ENCODE data around the gene DNAJC28. TPM values are rescaled to one million over a fixed set of nuclear protein-coding genes. Genes with fewer than 3 reads are reported as not detected.

DNAJC28 gene
- total and polyA plus RNA-seq, 12 donors = 2.2 to 10.1 (median 6.6) TPM

DNA sequence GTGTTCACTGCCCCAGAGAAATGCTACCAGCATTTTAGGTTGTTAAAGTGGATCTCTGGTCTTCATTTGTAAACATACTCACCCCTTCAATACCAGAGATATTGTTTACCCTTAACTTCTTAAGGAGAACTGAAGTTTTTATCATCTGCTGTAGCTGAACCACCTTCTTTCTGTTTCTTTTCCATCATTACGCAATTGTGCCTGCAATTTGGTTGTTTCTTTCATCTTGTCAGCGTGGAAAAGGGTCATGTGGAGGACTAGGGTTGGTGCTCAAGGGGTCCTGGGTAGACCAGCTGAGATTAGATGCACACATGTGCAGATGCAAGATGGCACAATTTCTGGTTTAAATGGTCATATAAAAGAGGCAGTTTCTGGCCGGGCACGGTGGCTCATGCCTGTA lies 27.4 kb upstream of the DNAJC28 start:
- TF ChIP-seq, protein P1, sequence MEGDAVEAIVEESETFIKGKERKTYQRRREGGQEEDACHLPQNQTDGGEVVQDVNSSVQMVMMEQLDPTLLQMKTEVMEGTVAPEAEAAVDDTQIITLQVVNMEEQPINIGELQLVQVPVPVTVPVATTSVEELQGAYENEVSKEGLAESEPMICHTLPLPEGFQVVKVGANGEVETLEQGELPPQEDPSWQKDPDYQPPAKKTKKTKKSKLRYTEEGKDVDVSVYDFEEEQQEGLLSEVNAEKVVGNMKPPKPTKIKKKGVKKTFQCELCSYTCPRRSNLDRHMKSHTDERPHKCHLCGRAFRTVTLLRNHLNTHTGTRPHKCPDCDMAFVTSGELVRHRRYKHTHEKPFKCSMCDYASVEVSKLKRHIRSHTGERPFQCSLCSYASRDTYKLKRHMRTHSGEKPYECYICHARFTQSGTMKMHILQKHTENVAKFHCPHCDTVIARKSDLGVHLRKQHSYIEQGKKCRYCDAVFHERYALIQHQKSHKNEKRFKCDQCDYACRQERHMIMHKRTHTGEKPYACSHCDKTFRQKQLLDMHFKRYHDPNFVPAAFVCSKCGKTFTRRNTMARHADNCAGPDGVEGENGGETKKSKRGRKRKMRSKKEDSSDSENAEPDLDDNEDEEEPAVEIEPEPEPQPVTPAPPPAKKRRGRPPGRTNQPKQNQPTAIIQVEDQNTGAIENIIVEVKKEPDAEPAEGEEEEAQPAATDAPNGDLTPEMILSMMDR (IDR thresholded peaks at IDR 0.05) = no peak
- peaks cover 0 to 98% (median 34%) of the 10 kb centered on the region in 9 donors for H3K36me3 ChIP-seq
- no peak overlapping the region for H3K27ac ChIP-seq
- peaks cover 0 to 12% (median 0%) of the 10 kb centered on the region in 9 donors for H3K4me1 ChIP-seq
- whole genome bisulfite sequencing, 2 donors = 97% methylated on average over 4 of the region's 4 CpGs
- ATAC-seq (no peak), DNase-seq (no peak)
- H3K27me3 ChIP-seq = no peaks in the 10 kb centered on the region
- H3K4me3 ChIP-seq = no peak overlapping the region
- intact Hi-C loops (cut with DNase I) = no loop called here
- H3K9me3 ChIP-seq = no peaks in the 10 kb centered on the region

DNA sequence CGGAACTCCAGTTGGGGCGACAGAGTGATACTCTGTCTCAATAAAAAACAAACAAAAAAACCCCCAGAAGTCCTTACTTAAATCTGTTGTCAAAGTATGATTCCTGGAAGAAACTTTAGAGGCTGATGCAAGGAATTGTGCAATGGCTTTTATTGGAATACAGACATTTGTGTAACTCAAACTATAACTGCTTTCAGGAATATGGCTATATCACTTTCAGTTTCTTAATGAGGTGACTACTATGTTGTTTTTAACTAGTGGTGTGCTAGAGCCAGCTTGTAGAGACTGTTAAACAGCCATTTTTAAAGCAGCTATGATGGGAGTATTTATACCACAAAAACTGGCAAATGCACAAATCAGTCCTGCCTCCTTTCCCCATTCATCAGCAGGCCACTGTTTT lies 22.7 kb upstream of the DNAJC28 start:
- intact Hi-C loops (cut with DNase I) = no loop called here
- H3K36me3 ChIP-seq = peaks cover 0 to 100% (median 48%) of the 10 kb centered on the region in 9 donors
- H3K27ac ChIP-seq = peak overlapping the region in 1 of 10 donors; percentile 78

DNA sequence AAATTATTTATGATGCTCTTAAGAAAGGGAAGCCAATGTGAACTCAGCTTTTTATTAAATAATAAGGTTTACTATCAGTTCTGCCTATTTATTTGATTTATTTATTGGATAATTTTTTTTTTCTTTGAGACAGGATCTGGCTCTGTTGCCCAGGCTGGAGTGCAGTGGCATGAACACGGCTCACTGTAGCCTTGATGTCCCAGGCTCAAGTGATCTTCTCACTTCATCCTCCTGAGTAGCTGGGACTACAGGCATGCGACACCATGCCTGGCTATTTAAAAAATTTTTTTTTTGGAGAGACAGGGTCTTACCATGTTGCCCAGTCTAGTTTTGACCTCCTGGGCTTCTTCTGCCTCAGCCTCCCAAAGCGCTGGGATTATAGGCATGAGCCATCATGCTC lies 21.0 kb upstream of the DNAJC28 start:
- TF ChIP-seq, protein P1 (IDR thresholded peaks at IDR 0.05) = no peak
- Histone ChIP-seq H3K9me3 (no peaks in the 10 kb centered on the region), H3K27ac (no peak overlapping the region), H3K4me3 (no peak overlapping the region), H3K4me1 (peaks cover 0 to 13% (median 0%) of the 10 kb centered on the region in 9 donors), H3K27me3 (no peaks in the 10 kb centered on the region), H3K36me3 (peaks cover 0 to 100% (median 40%) of the 10 kb centered on the region in 9 donors)
- ATAC-seq = no peak
- 95 to 98% methylated on average over 3 of the region's 3 CpGs for WGBS, 2 donors
- intact Hi-C loops (cut with DNase I) = no loop called here
- DNase-seq = no peak

More for the DNA sequence above, 22.7 kb upstream of the DNAJC28 start:
- DNase-seq (no peak), ATAC-seq (no peak)
- H3K9me3 ChIP-seq = no peaks in the 10 kb centered on the region
- H3K4me3 ChIP-seq = no peak overlapping the region
- TF ChIP-seq, protein P1 (IDR thresholded peaks at IDR 0.05) = no peak
- 96 to 98% methylated on average over 2 of the region's 2 CpGs for WGBS, 2 donors
- peaks cover 0 to 13% (median 0%) of the 10 kb centered on the region in 9 donors for H3K4me1 ChIP-seq
- H3K27me3 ChIP-seq = no peaks in the 10 kb centered on the region

DNA sequence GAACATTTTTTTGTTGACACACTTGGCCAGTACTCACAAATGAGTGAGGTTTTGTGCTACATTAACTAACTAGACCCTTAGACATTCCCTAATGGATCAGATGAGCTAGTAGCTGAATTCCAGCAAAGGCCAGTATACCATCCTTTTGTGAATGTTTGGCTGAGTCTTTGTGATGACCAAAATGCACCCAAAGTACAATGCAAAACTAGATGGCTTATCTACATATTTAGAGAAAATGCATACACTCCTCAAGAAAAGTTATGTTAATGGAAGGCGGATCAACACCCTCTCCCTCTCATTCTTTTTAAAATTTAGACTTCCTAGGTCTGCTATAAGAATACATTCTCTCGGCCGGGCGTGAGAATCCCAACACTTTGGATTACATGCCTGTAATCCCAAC lies 20.1 kb upstream of the DNAJC28 start:
- TF ChIP-seq, protein P1 (IDR thresholded peaks at IDR 0.05) = no peak
- H3K9me3 ChIP-seq = no peaks in the 10 kb centered on the region
- peaks cover 0 to 13% (median 0%) of the 10 kb centered on the region in 9 donors for H3K4me1 ChIP-seq
- no peak overlapping the region for H3K4me3 ChIP-seq
- intact Hi-C loops (cut with DNase I) = no loop called here
- ATAC-seq (no peak), DNase-seq (no peak)
- H3K27ac ChIP-seq = no peak overlapping the region
- WGBS, 2 donors = 97 to 99% methylated on average over 4 of the region's 4 CpGs
- peaks cover 0 to 100% (median 31%) of the 10 kb centered on the region in 9 donors for H3K36me3 ChIP-seq
- no peaks in the 10 kb centered on the region for H3K27me3 ChIP-seq

Data from heart right ventricle (tissue), 16 donors.